Sigmoid colon (tissue), 4 donors: ENCODE measurements around the gene HSPG2.

ENCODE experiments used
- EP300 ChIP-seq, 4 donors: sonication (generic); formaldehyde crosslinking; IDR thresholded peaks; one replicate each; pipeline ENCODE4 v1.6.1; 2017; ENCODE audit warnings: antibody characterized with exemption in 4 of 4
- POLR2A ChIP-seq, 2 donors: fragments of 450-650 bp; IDR thresholded peaks; one replicate each; pipeline ENCODE4 v1.6.1; 2016; ENCODE audit warnings: antibody characterized with exemption in 2 of 2, mild to moderate bottlenecking in 2 of 2, moderate library complexity in 2 of 2

- TF ChIP-seq EP300 (IDR thresholded peaks at IDR 0.05), result no peak
- no peak for TF ChIP-seq POLR2A (IDR thresholded peaks at IDR 0.05)
Measured at GRCh38 chr1:21946836-21947587, 9.9 kb upstream of the HSPG2 start.
